Left renal cortex interstitium (tissue), 4 donors: ENCODE results near the gene RBM4. TPM values are rescaled to one million over a fixed set of nuclear protein-coding genes. Genes with fewer than 3 reads are reported as not detected.
A peak's percentile ranks its signal among the peaks of the same experiment; 100 is the strongest.

Experiments
- DNase-seq, 4 donors: peaks; one replicate each; pipeline ENCODE4 v3.0.0-alpha.2; 2013; ENCODE audit warnings: low read depth in 4 of 4, low spot score in 2 of 4, missing footprints in 1 of 4
- polyA plus RNA-seq, 4 donors: library from polyadenylated mRNA; unstranded; fragments of 120-200 nt; gene quantifications; one replicate each; pipeline ENCODE4 v1.2.1, GENCODE V29; 2013; ENCODE audit not compliant: insufficient read length in 4 of 4

Gene RBM4
- polyA plus RNA-seq, 4 donors, result 242 to 267 (median 260) TPM

GRCh38 chr11:66686801-66687750 is 48.6 kb downstream of the RBM4 start:
- no peak for DNase-seq

GRCh38 chr11:66687831-66688281 is 49.4 kb downstream of the RBM4 start:
- no peak for DNase-seq

GRCh38 chr11:66688561-66689534 is 50.3 kb downstream of the RBM4 start:
- DNase-seq, result no peak

- DNase-seq, result no peak
These were observed 51.4 kb downstream of the RBM4 start for GRCh38 chr11:66689661-66690590.

- DNase-seq, result no peak
These were observed 52.9 kb downstream of the RBM4 start for GRCh38 chr11:66691311-66691980.

GRCh38 chr11:66692446-66692845 is 53.9 kb downstream of the RBM4 start:
- DNase-seq, result no peak

- no peak for DNase-seq
These were observed 54.4 kb downstream of the RBM4 start for GRCh38 chr11:66692871-66693331.

GRCh38 chr11:66693356-66694055 is 55.0 kb downstream of the RBM4 start:
- no peak for DNase-seq

- no peak for DNase-seq
These were observed 55.5 kb downstream of the RBM4 start for GRCh38 chr11:66694056-66694410.

- DNase-seq, result peak; percentile 60 to 84 (median 64)
These were observed 56.3 kb downstream of the RBM4 start for GRCh38 chr11:66694732-66695207.

Other genes starting within 250 kb of the RBM4 start
- under 1 TPM; 0.06 to 0.54 (median 0.22) TPM for gene NPAS4, start 217.7 kb upstream of the RBM4 start, polyA plus RNA-seq
- 10 to 100 TPM; 67.7 to 87.7 (median 78.9) TPM for gene MRPL11, start 199.9 kb upstream of the RBM4 start, polyA plus RNA-seq
- 1 to 10 TPM; 4.5 to 7.8 (median 6.4) TPM for gene PELI3, start 171.8 kb upstream of the RBM4 start, polyA plus RNA-seq
- 10 to 100 TPM; 19.6 to 31.2 (median 25.5) TPM for gene DPP3, start 158.3 kb upstream of the RBM4 start, polyA plus RNA-seq
- gene BBS1, start 128.1 kb upstream of the RBM4 start, polyA plus RNA-seq, result 100 to 1,000 TPM in 1 of 4 donors, 10 to 100 TPM in 3; 61.4 to 102 (median 79.8) TPM
- 10 to 100 TPM in 2 of 4 donors, 1 to 10 TPM in 2; 5.9 to 13.3 (median 9.9) TPM for gene ZDHHC24, start 92.7 kb upstream of the RBM4 start, polyA plus RNA-seq
- gene ACTN3, start 91.8 kb upstream of the RBM4 start, polyA plus RNA-seq, result under 1 TPM; 0.31 to 0.69 (median 0.63) TPM
- gene CTSF, start 70.1 kb upstream of the RBM4 start, polyA plus RNA-seq, result 100 to 1,000 TPM in 2 of 4 donors, 10 to 100 TPM in 2; 88.3 to 102 (median 101) TPM
- under 1 TPM; 0.24 to 0.37 (median 0.34) TPM for gene CCDC87, start 45.6 kb upstream of the RBM4 start, polyA plus RNA-seq
- 10 to 100 TPM; 39.1 to 78.2 (median 64.9) TPM for gene CCS, start 45.5 kb upstream of the RBM4 start, polyA plus RNA-seq
- 100 to 1,000 TPM in 1 of 4 donors, 10 to 100 TPM in 3; 55.6 to 105 (median 80.4) TPM for gene RBM14, start 22.1 kb upstream of the RBM4 start, polyA plus RNA-seq
- 10 to 100 TPM; 59.9 to 84.2 (median 71.3) TPM for gene RBM4B, start 39.2 kb downstream of the RBM4 start, polyA plus RNA-seq
- 10 to 100 TPM; 56.0 to 67.5 (median 64.7) TPM for gene SPTBN2, start 90.5 kb downstream of the RBM4 start, polyA plus RNA-seq
- 10 to 100 TPM; 18.0 to 35.1 (median 26.7) TPM for gene RCE1, start 204.7 kb downstream of the RBM4 start, polyA plus RNA-seq
- gene LRFN4, start 218.4 kb downstream of the RBM4 start, polyA plus RNA-seq, result 10 to 100 TPM; 13.4 to 31.1 (median 25.4) TPM